ENCODE data around the gene IL3. TPM values are rescaled to one million over a fixed set of nuclear protein-coding genes. Genes with fewer than 3 reads are reported as not detected.
"Not testable (repeated sequence)": the region's sequence is repeated elsewhere in the genome, so short reads cannot be mapped to it uniquely, and the experiment has no call there.

The IL3 gene
- total RNA-seq, 1 donor from 2014 or later, result 142 TPM

DNA sequence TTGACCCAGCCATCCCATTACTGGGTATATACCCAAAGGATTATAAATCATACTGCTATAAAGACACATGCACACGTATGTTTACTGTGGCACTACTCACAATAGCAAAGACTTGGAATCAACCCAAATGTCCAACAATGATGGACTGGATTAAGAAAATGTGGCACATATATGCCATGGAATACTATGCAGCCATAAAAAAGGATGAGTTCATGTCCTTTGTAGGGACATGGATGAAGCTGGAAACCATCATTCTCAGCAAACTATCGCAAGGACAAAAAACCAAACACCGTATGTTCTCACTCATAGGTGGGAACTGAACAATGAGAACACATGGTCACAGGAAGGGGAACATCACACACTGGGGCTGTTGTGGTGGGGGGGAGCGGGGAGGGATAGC lies 48.5 kb downstream of the IL3 start:
- not testable (repeated sequence) for H3K27me3 Mint-ChIP-seq (ENCODE audit: low read depth); H3K4me3 Mint-ChIP-seq (ENCODE audit: low read depth); DNase-seq (ENCODE audit: low spot score)
- Mint-ChIP-seq H3K36me3 (ENCODE audit: low read depth) (peaks cover 66% of the 10 kb centered on the region), H3K9me3 (peaks cover 31% of the 10 kb centered on the region), H3K27ac (peak overlapping the region; percentile 79), H3K4me1 (ENCODE audit: low read depth) (peaks cover 72% of the 10 kb centered on the region)
- intact Hi-C loops (cut with micrococcal nuclease), result loop anchor here (10.0 kb wide), 2 partner anchors 386 to 646 kb away; partner anchors contain the start of gene IRF1

- no peaks in the 10 kb centered on the region for H3K27me3 Mint-ChIP-seq (ENCODE audit: low read depth)
- H3K4me3 Mint-ChIP-seq (ENCODE audit: low read depth), result peak overlapping the region; percentile 59
- H3K36me3 Mint-ChIP-seq (ENCODE audit: low read depth), result peaks cover 66% of the 10 kb centered on the region
- intact Hi-C loops (cut with micrococcal nuclease), result loop anchor here (10.0 kb wide), 2 partner anchors 385 to 645 kb away; partner anchors contain the start of gene IRF1
- no peak for DNase-seq (ENCODE audit: low spot score)
- peaks cover 72% of the 10 kb centered on the region for H3K4me1 Mint-ChIP-seq (ENCODE audit: low read depth)
- peaks cover 32% of the 10 kb centered on the region for H3K9me3 Mint-ChIP-seq
- H3K27ac Mint-ChIP-seq, result peak overlapping the region; percentile 89
These were observed 49.1 kb downstream of the IL3 start for GRCh38 chr5:132109494-132110053.

GRCh38 chr5:132110195-132110594 lies 49.7 kb downstream of the IL3 start:
- Mint-ChIP-seq H3K36me3 (ENCODE audit: low read depth) (peaks cover 61% of the 10 kb centered on the region), H3K4me1 (ENCODE audit: low read depth) (peaks cover 71% of the 10 kb centered on the region), H3K27me3 (ENCODE audit: low read depth) (no peaks in the 10 kb centered on the region), H3K9me3 (peaks cover 32% of the 10 kb centered on the region), H3K27ac (peak overlapping the region; percentile 90), H3K4me3 (ENCODE audit: low read depth) (peak overlapping the region; percentile 66)
- no peak for DNase-seq (ENCODE audit: low spot score)
- intact Hi-C loops (cut with micrococcal nuclease), result no loop called here

DNA sequence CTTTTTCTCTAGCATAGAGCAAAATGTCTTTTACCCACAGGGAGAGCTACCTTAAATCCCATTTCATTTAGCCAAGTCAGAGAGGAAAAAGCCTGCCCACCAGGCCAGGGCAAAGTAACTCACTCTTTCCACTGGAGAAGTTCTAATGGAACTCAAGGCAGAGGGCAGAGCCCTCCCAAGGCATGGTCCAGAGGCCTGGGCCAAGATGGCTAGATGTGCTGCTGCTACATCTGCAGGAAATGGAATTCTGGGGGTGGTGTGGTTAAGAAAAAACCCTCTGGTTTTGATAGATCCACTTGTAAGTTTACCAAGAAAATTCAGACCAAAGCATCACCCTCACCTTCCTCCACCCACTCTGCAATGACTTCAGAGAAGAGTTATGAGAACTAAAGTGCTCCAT lies 50.5 kb downstream of the IL3 start:
- no peaks in the 10 kb centered on the region for H3K27me3 Mint-ChIP-seq (ENCODE audit: low read depth)
- peak overlapping the region; percentile 66 for H3K4me3 Mint-ChIP-seq (ENCODE audit: low read depth)
- H3K27ac Mint-ChIP-seq, result peak overlapping the region; percentile 90
- peaks cover 71% of the 10 kb centered on the region for H3K4me1 Mint-ChIP-seq (ENCODE audit: low read depth)
- peaks cover 60% of the 10 kb centered on the region for H3K36me3 Mint-ChIP-seq (ENCODE audit: low read depth)
- intact Hi-C loops (cut with micrococcal nuclease), result loop anchor here (1.0 kb wide), 2 partner anchors 8 to 41 kb away; no protein-coding TSS in a partner anchor
- peaks cover 33% of the 10 kb centered on the region for H3K9me3 Mint-ChIP-seq
- DNase-seq (ENCODE audit: low spot score), result no peak

DNA sequence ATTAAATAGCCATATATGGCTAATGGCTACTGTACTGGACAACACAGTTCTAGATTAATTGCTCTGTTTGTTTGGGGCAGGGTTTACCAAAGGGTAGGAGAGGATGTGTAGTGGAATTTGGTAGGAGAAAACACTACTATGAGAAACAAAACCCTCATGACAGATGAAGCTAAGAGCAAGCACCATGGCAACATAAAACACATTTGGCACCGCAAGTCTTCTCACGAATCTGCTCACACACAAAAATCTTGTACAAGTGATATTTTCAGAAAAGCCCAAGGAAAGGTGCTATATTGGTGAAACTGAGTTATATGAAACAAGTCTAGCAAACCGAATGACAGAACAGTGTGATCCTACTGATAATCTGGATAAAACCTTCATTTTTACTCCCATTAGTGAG lies 51.7 kb downstream of the IL3 start:
- Mint-ChIP-seq H3K4me3 (ENCODE audit: low read depth) (peak overlapping the region; percentile 48), H3K36me3 (ENCODE audit: low read depth) (peaks cover 57% of the 10 kb centered on the region), H3K27me3 (ENCODE audit: low read depth) (no peaks in the 10 kb centered on the region), H3K9me3 (peaks cover 33% of the 10 kb centered on the region), H3K27ac (peak overlapping the region; percentile 36), H3K4me1 (ENCODE audit: low read depth) (peaks cover 73% of the 10 kb centered on the region)
- intact Hi-C loops (cut with micrococcal nuclease), result no loop called here
- DNase-seq (ENCODE audit: low spot score), result no peak

Other genes with a start within 250 kb of the IL3 start
- gene MEIKIN, start 115.0 kb upstream of the IL3 start, total RNA-seq, result not detected in 2 replicates
- gene ACSL6, start 49.0 kb upstream of the IL3 start, total RNA-seq, result 27.7 and 34.0 TPM in 2 replicates
- 764 and 772 TPM in 2 replicates for gene CSF2, start 13.1 kb downstream of the IL3 start, total RNA-seq
- gene P4HA2, start 167.2 kb downstream of the IL3 start, total RNA-seq, result 44.9 and 47.0 TPM in 2 replicates
- gene PDLIM4, start 197.0 kb downstream of the IL3 start, total RNA-seq, result 1.2 and 2.0 TPM in 2 replicates
- gene SLC22A4, start 233.7 kb downstream of the IL3 start, total RNA-seq, result 1.7 and 2.3 TPM in 2 replicates

Measured in activated T-helper 2 cell treated with anti-CD3 and anti-CD28 coated beads, Interferon-gamma antibody, Interleukin-2, Interleukin-4, amounts not matched to agents 10 μg/mL and 5 μg/mL and 100 μg/mL, durations not matched to agents 14 hours and 24 hours and 36 hours (primary cell).